Astrocyte of the cerebellum (primary cell): ENCODE data around the gene ZNF576.
A peak's percentile ranks its signal among the peaks of the same experiment; 100 is the strongest.
"Not testable (repeated sequence)": the region's sequence is repeated elsewhere in the genome, so short reads cannot be mapped to it uniquely, and the experiment has no call there.

ENCODE experiments used
- DNase-seq: peaks from one replicate; pipeline ENCODE4 v3.0.0-alpha.2; 2011; ENCODE audit warnings: low read depth
- H3K4me3 ChIP-seq: 2 replicates; pipeline ENCODE4 v1.5.1; 2011; ENCODE audit warnings: mild to moderate bottlenecking, low read depth, low read length, moderate library complexity
- CTCF ChIP-seq: IDR thresholded peaks from 2 replicates; pipeline ENCODE4 v1.5.1; 2012; ENCODE audit warnings: low read length, low read depth, moderate library complexity, mild to moderate bottlenecking; ENCODE audit errors: missing control alignments
- in situ Hi-C: cut with HindIII; loops from 2 replicates; pipeline ENCODE4 v1.10.0; 2017; ENCODE audit warnings: low sequenced_read_pairs

ZNF576 gene

GRCh38 chr19:43586346-43586745 is 10.0 kb upstream of the ZNF576 start:
- H3K4me3 ChIP-seq, result no peak overlapping the region
- no peak for DNase-seq
- TF ChIP-seq CTCF, result no peak
- in situ Hi-C loops, result no loop called here

GRCh38 chr19:43587029-43587428 is 9.4 kb upstream of the ZNF576 start:
- DNase-seq, in situ Hi-C loops, H3K4me3 ChIP-seq: not testable (repeated sequence)

GRCh38 chr19:43589277-43589676 is 7.1 kb upstream of the ZNF576 start:
- no peak for TF ChIP-seq CTCF
- DNase-seq, result no peak
- H3K4me3 ChIP-seq, result no peak overlapping the region
- in situ Hi-C loops, result no loop called here

- no peak for TF ChIP-seq CTCF
- DNase-seq, result no peak
- no peak overlapping the region for H3K4me3 ChIP-seq
- in situ Hi-C loops, result no loop called here
These were observed 6.7 kb upstream of the ZNF576 start for GRCh38 chr19:43589678-43590077.

GRCh38 chr19:43591904-43592772 is 4.3 kb upstream of the ZNF576 start:
- no peak for TF ChIP-seq CTCF
- in situ Hi-C loops, result no loop called here
- no peak overlapping the region for H3K4me3 ChIP-seq
- DNase-seq, result no peak

GRCh38 chr19:43592800-43593350 is 3.5 kb upstream of the ZNF576 start:
- H3K4me3 ChIP-seq, result no peak overlapping the region
- in situ Hi-C loops, result no loop called here
- TF ChIP-seq CTCF, result no peak
- DNase-seq, result no peak

GRCh38 chr19:43594081-43594697 is 2.2 kb upstream of the ZNF576 start:
- peak overlapping the region; percentile 63 for H3K4me3 ChIP-seq
- no peak for DNase-seq
- no peak for TF ChIP-seq CTCF

More at GRCh38 chr19:43594081-43594697, 2.2 kb upstream of the ZNF576 start:
- in situ Hi-C loops, result no loop called here
